IMR-90 (cell line): ENCODE results near the gene LRPAP1. TPM values are rescaled to one million over a fixed set of nuclear protein-coding genes. Genes with fewer than 3 reads are reported as not detected.

Source experiments
- ATAC-seq: fragments of 200-7000 bp; cut with Tn5 transposase; 2 replicates; pipeline ENCODE4 v1.9.1; 2020; ENCODE audit warnings: low read depth, mild to moderate bottlenecking, moderate library complexity
- BruUV-seq: library from RNA; stranded (reverse); fragments of 400-500 nt; replicated peaks from 2 replicates; lab custom pipeline; 2021; lab: Mats Ljungman, UMichigan
- CTCF ChIA-PET: fragments of 300-600 bp; formaldehyde crosslinking; extraction: SDS; loops from one replicate; lab custom pipeline; 2021; ENCODE audit warnings: antibody characterized with exemption; lab: Yijun Ruan, JAX
- POLR2A ChIA-PET: fragments of 300-600 bp; sonication (Branson Sonifier 250); formaldehyde crosslinking; loops from one replicate; lab custom pipeline; 2022; ENCODE audit warnings: antibody characterized with exemption; ENCODE audit not compliant: unreplicated experiment; lab: Charles Lee
- DNase-seq: peaks from one replicate; pipeline ENCODE4 v3.0.0; 2013
- H2AFZ ChIP-seq: replicated peaks from 2 replicates; pipeline ENCODE3; 2013; ENCODE audit warnings: low read length, mild to moderate bottlenecking; ENCODE audit not compliant: poor library complexity
- H2AK5ac ChIP-seq: 2 replicates; pipeline ENCODE4 v1.6.1; 2013; ENCODE audit warnings: low read depth, low read length, inconsistent platforms
- H2AK9ac ChIP-seq: replicated peaks from 2 replicates; pipeline ENCODE3; 2013; ENCODE audit warnings: mild to moderate bottlenecking, low read depth, low read length, moderate library complexity; ENCODE audit not compliant: poor library complexity
- H2BK120ac ChIP-seq: 2 replicates; pipeline ENCODE4 v1.6.1; 2013; ENCODE audit warnings: low read depth, low read length, inconsistent platforms
- H2BK15ac ChIP-seq: 3 replicates; pipeline ENCODE4 v1.6.1; 2013; ENCODE audit warnings: low read depth, low read length, inconsistent platforms
- H2BK20ac ChIP-seq: 2 replicates; pipeline ENCODE4 v1.6.1; 2013; ENCODE audit warnings: low read depth, mild to moderate bottlenecking, inconsistent platforms, low read length, moderate library complexity
- H2BK5ac ChIP-seq: 2 replicates; pipeline ENCODE4 v1.6.1; 2013; ENCODE audit warnings: mild to moderate bottlenecking, low read depth, low read length, inconsistent platforms; ENCODE audit not compliant: poor library complexity, severe bottlenecking
- H3K14ac ChIP-seq: replicated peaks from 2 replicates; pipeline ENCODE4 v1.6.1; 2013; ENCODE audit warnings: low read depth, low read length, inconsistent platforms
- H3K18ac ChIP-seq: 2 replicates; pipeline ENCODE4 v1.6.1; 2013; ENCODE audit warnings: low read depth, low read length, control low read depth
- H3K23ac ChIP-seq: 2 replicates; pipeline ENCODE4 v1.6.1; 2013; ENCODE audit warnings: low read depth, low read length, inconsistent platforms
- H3K27ac ChIP-seq: 2 replicates; pipeline ENCODE4 v1.5.1; 2013; ENCODE audit warnings: mild to moderate bottlenecking, control low read depth, low read length; ENCODE audit not compliant: insufficient read depth
- H3K27me3 ChIP-seq: 2 replicates; pipeline ENCODE4 v1.6.1; 2013; ENCODE audit warnings: low read length; ENCODE audit not compliant: control insufficient read depth, insufficient read depth
- H3K36me3 ChIP-seq: 2 replicates; pipeline ENCODE4 v1.6.1; 2013; ENCODE audit warnings: low read length, mixed read lengths; ENCODE audit not compliant: control insufficient read depth, insufficient read depth
- H3K4ac ChIP-seq: 2 replicates; pipeline ENCODE4 v1.6.1; 2013; ENCODE audit warnings: low read depth, low read length, inconsistent platforms
- H3K4me1 ChIP-seq: 2 replicates; pipeline ENCODE4 v1.6.1; 2013; ENCODE audit warnings: low read length, mixed read lengths; ENCODE audit not compliant: control insufficient read depth, insufficient read depth
- H3K4me2 ChIP-seq: 2 replicates; pipeline ENCODE4 v1.6.1; 2013; ENCODE audit warnings: low read depth, mild to moderate bottlenecking, control low read depth, low read length, moderate library complexity
- H3K4me3 ChIP-seq: 2 replicates; pipeline ENCODE4 v1.5.1; 2013; ENCODE audit warnings: low read depth, mild to moderate bottlenecking, control low read depth, low read length, moderate library complexity; ENCODE audit not compliant: insufficient read depth
- H3K56ac ChIP-seq: 2 replicates; pipeline ENCODE4 v1.6.1; 2013; ENCODE audit warnings: low read length, inconsistent platforms; ENCODE audit not compliant: insufficient read depth; ENCODE audit errors: extremely low read depth
- H3K79me1 ChIP-seq, 2 experiments: 2 replicates each; pipeline ENCODE4 v1.6.1; 2013; ENCODE audit warnings: low read length in 2 of 2, inconsistent platforms in 1 of 2, low read depth in 1 of 2
- H3K9ac ChIP-seq: 2 replicates; pipeline ENCODE4 v1.6.1; 2013; ENCODE audit warnings: low read depth, low read length, control low read depth
- H3K9me1 ChIP-seq: 2 replicates; pipeline ENCODE4 v1.6.1; 2013; ENCODE audit warnings: low read length, inconsistent platforms; ENCODE audit not compliant: insufficient read depth
- H3K9me3 ChIP-seq: 2 replicates; pipeline ENCODE4 v1.6.1; 2013; ENCODE audit warnings: low read length; ENCODE audit not compliant: control insufficient read depth, insufficient read depth
- H4K20me1 ChIP-seq: 2 replicates; pipeline ENCODE4 v1.6.1; 2013; ENCODE audit warnings: low read length, inconsistent platforms; ENCODE audit not compliant: insufficient read depth
- H4K5ac ChIP-seq: 2 replicates; pipeline ENCODE4 v1.6.1; 2013; ENCODE audit warnings: mild to moderate bottlenecking, low read depth, low read length, control low read depth
- H4K8ac ChIP-seq, 2 experiments: 2 replicates each; pipeline ENCODE4 v1.6.1; 2013; ENCODE audit warnings: low read depth in 2 of 2, low read length in 2 of 2, control low read depth in 1 of 2, inconsistent platforms in 1 of 2
- H4K91ac ChIP-seq: 2 replicates; pipeline ENCODE4 v1.6.1; 2013; ENCODE audit warnings: low read depth, low read length, inconsistent platforms; ENCODE audit not compliant: insufficient read depth
- BHLHE40 ChIP-seq: fragments of 150-350 bp; IDR thresholded peaks from 2 replicates; pipeline ENCODE4 v1.6.1; 2016; ENCODE audit warnings: mild to moderate bottlenecking, low read depth, low read length
- CEBPB ChIP-seq: IDR thresholded peaks from 2 replicates; pipeline ENCODE4 v1.6.1; 2012; ENCODE audit warnings: low read depth, low read length, improper control_type of control experiment
- CHD1 ChIP-seq: IDR thresholded peaks from 2 replicates; pipeline ENCODE4 v1.6.1; 2012; ENCODE audit warnings: low read depth, low read length, improper control_type of control experiment
- CTCF ChIP-seq: conservative IDR thresholded peaks from 2 replicates; pipeline ENCODE4 v1.5.1; 2012; ENCODE audit warnings: mild to moderate bottlenecking, low read depth, low read length, improper control_type of control experiment
- ELK1 ChIP-seq: fragments of 150-350 bp; IDR thresholded peaks from 2 replicates; pipeline ENCODE4 v1.6.1; 2016; ENCODE audit warnings: low read depth, mild to moderate bottlenecking, low read length, moderate library complexity, borderline replicate concordance
- FOS ChIP-seq: fragments of 150-350 bp; IDR thresholded peaks from 2 replicates; pipeline ENCODE4 v1.6.1; 2016; ENCODE audit warnings: low read depth, low read length
- MAFK ChIP-seq: IDR thresholded peaks from 2 replicates; pipeline ENCODE4 v1.6.1; 2012; ENCODE audit warnings: low read depth, low read length, improper control_type of control experiment
- MAZ ChIP-seq: IDR thresholded peaks from 2 replicates; pipeline ENCODE4 v1.6.1; 2012; ENCODE audit warnings: low read depth, mild to moderate bottlenecking, low read length, improper control_type of control experiment, moderate library complexity, borderline replicate concordance
- MXI1 ChIP-seq: IDR thresholded peaks from 2 replicates; pipeline ENCODE4 v1.6.1; 2012; ENCODE audit warnings: low read depth, mild to moderate bottlenecking, low read length, moderate library complexity, borderline replicate concordance
- NFE2L2 ChIP-seq: fragments of 150-350 bp; IDR thresholded peaks from 2 replicates; pipeline ENCODE4 v1.6.1; 2016; ENCODE audit warnings: low read depth, mild to moderate bottlenecking, low read length
- POLR2A ChIP-seq: IDR thresholded peaks from 2 replicates; pipeline ENCODE4 v1.6.1; 2012; ENCODE audit warnings: mild to moderate bottlenecking, low read depth, low read length
- RAD21 ChIP-seq: IDR thresholded peaks from 2 replicates; pipeline ENCODE4 v1.6.1; 2012; ENCODE audit warnings: low read length, improper control_type of control experiment
- RCOR1 ChIP-seq: IDR thresholded peaks from 2 replicates; pipeline ENCODE4 v1.6.1; 2012; ENCODE audit warnings: mild to moderate bottlenecking, low read length, improper control_type of control experiment; ENCODE audit not compliant: insufficient replicate concordance
- RFX5 ChIP-seq: IDR thresholded peaks from 2 replicates; pipeline ENCODE4 v1.8.0; 2012; ENCODE audit warnings: low read depth, mild to moderate bottlenecking, low read length, moderate library complexity
- SMC3 ChIP-seq: fragments of 150-350 bp; IDR thresholded peaks from 2 replicates; pipeline ENCODE4 v1.6.1; 2016; ENCODE audit warnings: low read depth, mild to moderate bottlenecking, antibody characterized with exemption, low read length, moderate library complexity
- USF2 ChIP-seq: fragments of 150-350 bp; IDR thresholded peaks from 2 replicates; pipeline ENCODE4 v1.6.1; 2017; ENCODE audit warnings: mild to moderate bottlenecking, antibody characterized with exemption, low read length, low read depth
- WGBS, 2 experiments: methylation state at CpG; one replicate each; pipeline versions ENCODE4 v1.1.5 to v1.1.7; 2013; ENCODE audit warnings: missing lambda C conversion rate in 2 of 2; ENCODE audit not compliant: insufficient read length in 1 of 2; ENCODE audit errors: extremely low coverage in 2 of 2; 5-methylcytosine and 5-hydroxymethylcytosine counted together
- dilution Hi-C: fragments of 300-500 bp; cut with HindIII; formaldehyde crosslinking; loops from one replicate; pipeline ENCODE4 v1.14.3; 2018; ENCODE audit warnings: low sequenced_read_pairs; ENCODE audit not compliant: unreplicated experiment
- in situ Hi-C: fragments of 300-500 bp; cut with MboI; formaldehyde crosslinking; loops from 3 replicates; pipeline ENCODE4 v1.14.3; 2019; ENCODE audit warnings: low sequenced_read_pairs, inconsistent platforms, mixed read lengths
- intact Hi-C: fragments of 100-400 bp; cut with micrococcal nuclease; formaldehyde crosslinking; loops from 2 replicates; pipeline ENCODE4 v1.10.0; 2022
- polyA plus RNA-seq, 3 experiments: library from polyadenylated mRNA; depleted of rRNA; stranded (reverse); fragments of >200 nt; gene quantifications; 2 replicates each; pipeline ENCODE4 v1.2.3, GENCODE V29; 2012; ENCODE audit warnings: low replicate concordance in 1 of 3
- total RNA-seq: library from RNA; depleted of rRNA; stranded (reverse); fragments of >200 nt; gene quantifications from 2 replicates; pipeline ENCODE4 v1.2.3, GENCODE V29; 2012

LRPAP1 gene
- total and polyA plus RNA-seq, 2 of the 4 experiments (the other 2 are of a cell fraction): 135 to 175 TPM

GRCh38 chr4:3522326-3522640 lies 9.9 kb downstream of the LRPAP1 start:
- ChIA-PET POLR2A (no interaction called here), CTCF (no interaction called here)
- ATAC-seq: no peak
- Histone ChIP-seq H3K36me3 (peaks cover 58% of the 10 kb centered on the region), H2BK20ac (no peak overlapping the region), H2BK120ac (no peak overlapping the region), H3K4me3 (no peak overlapping the region), H3K9me1 (no peaks in the 10 kb centered on the region), H2BK15ac (no peak overlapping the region), H3K27ac (no peak overlapping the region), H3K14ac (no peak overlapping the region), H3K9ac (no peak overlapping the region), H4K20me1 (peaks cover 22% of the 10 kb centered on the region), H3K18ac (no peak overlapping the region), H3K9me3 (no peaks in the 10 kb centered on the region), H4K8ac (no peak overlapping the region), H2AK9ac (no peak overlapping the region), H2AK5ac (no peak overlapping the region), H3K56ac (no peak overlapping the region), H3K27me3 (no peaks in the 10 kb centered on the region), H4K5ac (no peak overlapping the region), H3K4me2 (no peak overlapping the region), H2BK5ac (no peak overlapping the region), H3K79me1 (peaks cover 3 to 9% of the 10 kb centered on the region in 2 experiments; a peak in 3 of 4 replicates), H2AFZ (no peak overlapping the region), H3K23ac (no peak overlapping the region), H3K4ac (no peak overlapping the region), H3K4me1 (no peaks in the 10 kb centered on the region), H4K91ac (no peak overlapping the region)
- WGBS, 2 experiments: 67% methylated on average over 2 of the region's 15 CpGs; no CpG with 5 or more reads in 1 of the 2 experiments
- DNase-seq: no peak
- intact Hi-C loops: no loop called here
- dilution Hi-C loops: no loop called here
- TF ChIP-seq MAZ: no peak
- no peak for TF ChIP-seq FOS
- TF ChIP-seq POLR2A: no peak
- TF ChIP-seq RFX5: no peak
- no peak for TF ChIP-seq CTCF
- TF ChIP-seq CHD1: no peak
- no peak for TF ChIP-seq MAFK
- TF ChIP-seq RCOR1: no peak
- no peak for TF ChIP-seq RAD21
- TF ChIP-seq CEBPB: no peak
- no peak for TF ChIP-seq SMC3
- no peak for TF ChIP-seq ELK1
- TF ChIP-seq NFE2L2: no peak
- no peak for TF ChIP-seq BHLHE40
- TF ChIP-seq MXI1: no peak
- TF ChIP-seq USF2: no peak
- in situ Hi-C loops: no loop called here
- BruUV-seq: no TSS peak
